ENCODE results near the gene ABHD1.

The ABHD1 gene

GRCh38 chr2:27091746-27092695 lies 31.6 kb upstream of the ABHD1 start (continued):
- no peak for TF ChIP-seq AEBP2 (tag by site-specific recombination; IDR thresholded peaks at IDR 0.05; ENCODE audit: borderline replicate concordance)
- TF ChIP-seq ZBTB1 (tag by site-specific recombination; IDR thresholded peaks at IDR 0.05): no peak
- no peak for TF ChIP-seq ZNF501 (tag by site-specific recombination; IDR thresholded peaks at IDR 0.05)
- TF ChIP-seq, protein P1, sequence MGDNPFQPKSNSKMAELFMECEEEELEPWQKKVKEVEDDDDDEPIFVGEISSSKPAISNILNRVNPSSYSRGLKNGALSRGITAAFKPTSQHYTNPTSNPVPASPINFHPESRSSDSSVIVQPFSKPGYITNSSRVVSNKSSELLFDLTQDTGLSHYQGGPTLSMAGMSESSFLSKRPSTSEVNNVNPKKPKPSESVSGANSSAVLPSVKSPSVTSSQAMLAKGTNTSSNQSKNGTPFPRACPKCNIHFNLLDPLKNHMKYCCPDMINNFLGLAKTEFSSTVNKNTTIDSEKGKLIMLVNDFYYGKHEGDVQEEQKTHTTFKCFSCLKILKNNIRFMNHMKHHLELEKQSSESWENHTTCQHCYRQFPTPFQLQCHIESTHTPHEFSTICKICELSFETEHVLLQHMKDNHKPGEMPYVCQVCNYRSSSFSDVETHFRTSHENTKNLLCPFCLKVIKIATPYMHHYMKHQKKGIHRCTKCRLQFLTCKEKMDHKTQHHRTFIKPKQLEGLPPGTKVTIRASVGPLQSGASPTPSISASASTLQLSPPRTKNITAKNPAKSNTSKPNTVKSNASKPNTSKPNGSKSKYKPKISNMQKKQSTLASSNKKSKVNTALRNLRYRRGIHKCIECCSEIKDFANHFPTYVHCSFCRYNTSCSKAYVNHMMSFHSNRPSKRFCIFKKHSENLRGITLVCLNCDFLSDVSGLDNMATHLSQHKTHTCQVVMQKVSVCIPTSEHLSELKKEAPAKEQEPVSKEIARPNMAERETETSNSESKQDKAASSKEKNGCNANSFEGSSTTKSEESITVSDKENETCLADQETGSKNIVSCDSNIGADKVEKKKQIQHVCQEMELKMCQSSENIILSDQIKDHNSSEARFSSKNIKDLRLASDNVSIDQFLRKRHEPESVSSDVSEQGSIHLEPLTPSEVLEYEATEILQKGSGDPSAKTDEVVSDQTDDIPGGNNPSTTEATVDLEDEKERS (tag by site-specific recombination; IDR thresholded peaks at IDR 0.05): no peak
- TF ChIP-seq ZNF610 (tag by site-specific recombination; IDR thresholded peaks at IDR 0.05; ENCODE audit: borderline replicate concordance): no peak
- TF ChIP-seq ZNF791 (tag by site-specific recombination; IDR thresholded peaks at IDR 0.05): no peak
- no peak for TF ChIP-seq IKZF3 (tag by site-specific recombination; IDR thresholded peaks at IDR 0.05)
- no peak for TF ChIP-seq ZNF768 (tag by site-specific recombination; IDR thresholded peaks at IDR 0.05)
- no peak for TF ChIP-seq KLF10 (tag by site-specific recombination; IDR thresholded peaks at IDR 0.05)
- no peak for TF ChIP-seq ZNF366 (tag by site-specific recombination; conservative IDR thresholded peaks at IDR 0.05)
- TF ChIP-seq, protein P2, sequence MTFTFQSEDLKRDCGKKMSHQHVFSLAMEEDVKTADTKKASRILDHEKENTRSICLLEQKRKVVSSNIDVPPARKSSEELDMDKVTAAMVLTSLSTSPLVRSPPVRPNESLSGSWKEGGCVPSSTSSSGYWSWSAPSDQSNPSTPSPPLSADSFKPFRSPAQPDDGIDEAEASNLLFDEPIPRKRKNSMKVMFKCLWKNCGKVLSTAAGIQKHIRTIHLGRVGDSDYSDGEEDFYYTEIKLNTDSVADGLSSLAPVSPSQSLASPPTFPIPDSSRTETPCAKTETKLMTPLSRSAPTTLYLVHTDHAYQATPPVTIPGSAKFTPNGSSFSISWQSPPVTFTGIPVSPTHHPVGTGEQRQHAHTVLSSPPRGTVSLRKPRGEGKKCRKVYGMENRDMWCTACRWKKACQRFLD (tag by site-specific recombination; IDR thresholded peaks at IDR 0.05): no peak
- no peak for TF ChIP-seq ZNF558 (tag by site-specific recombination; IDR thresholded peaks at IDR 0.05)
- TF ChIP-seq, protein P3, sequence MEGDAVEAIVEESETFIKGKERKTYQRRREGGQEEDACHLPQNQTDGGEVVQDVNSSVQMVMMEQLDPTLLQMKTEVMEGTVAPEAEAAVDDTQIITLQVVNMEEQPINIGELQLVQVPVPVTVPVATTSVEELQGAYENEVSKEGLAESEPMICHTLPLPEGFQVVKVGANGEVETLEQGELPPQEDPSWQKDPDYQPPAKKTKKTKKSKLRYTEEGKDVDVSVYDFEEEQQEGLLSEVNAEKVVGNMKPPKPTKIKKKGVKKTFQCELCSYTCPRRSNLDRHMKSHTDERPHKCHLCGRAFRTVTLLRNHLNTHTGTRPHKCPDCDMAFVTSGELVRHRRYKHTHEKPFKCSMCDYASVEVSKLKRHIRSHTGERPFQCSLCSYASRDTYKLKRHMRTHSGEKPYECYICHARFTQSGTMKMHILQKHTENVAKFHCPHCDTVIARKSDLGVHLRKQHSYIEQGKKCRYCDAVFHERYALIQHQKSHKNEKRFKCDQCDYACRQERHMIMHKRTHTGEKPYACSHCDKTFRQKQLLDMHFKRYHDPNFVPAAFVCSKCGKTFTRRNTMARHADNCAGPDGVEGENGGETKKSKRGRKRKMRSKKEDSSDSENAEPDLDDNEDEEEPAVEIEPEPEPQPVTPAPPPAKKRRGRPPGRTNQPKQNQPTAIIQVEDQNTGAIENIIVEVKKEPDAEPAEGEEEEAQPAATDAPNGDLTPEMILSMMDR (tag by site-specific recombination; IDR thresholded peaks at IDR 0.05): no peak
- no peak for TF ChIP-seq ZNF596 (tag by site-specific recombination; IDR thresholded peaks at IDR 0.05)
- TF ChIP-seq ZNF10 (tag by site-specific recombination; IDR thresholded peaks at IDR 0.05): no peak
- TF ChIP-seq SP2 (tag by site-specific recombination; IDR thresholded peaks at IDR 0.05): no peak
- no peak for TF ChIP-seq ZNF324 (tag by site-specific recombination; IDR thresholded peaks at IDR 0.05)

GRCh38 chr2:27092696-27093429 lies 30.8 kb upstream of the ABHD1 start:
- Histone ChIP-seq H3K27ac (ENCODE audit: extremely low read depth, low read depth, low read length) (no peak overlapping the region), H3K4me1 (ENCODE audit: control insufficient read depth, insufficient read depth, low read length) (no peaks in the 10 kb centered on the region), H3K36me3 (ENCODE audit: control insufficient read depth in 2 of 2, insufficient read depth in 1 of 2, low read length in 2 of 2) (peaks cover 0 to 46% of the 10 kb centered on the region in 2 experiments; a peak in 1 of 3 replicates), H3K9me3 (ENCODE audit: control insufficient read depth, insufficient read depth, low read depth, low read length) (no peaks in the 10 kb centered on the region), H3K4me3 (ENCODE audit: low read depth, low read length) (no peak overlapping the region)
- POLR2A ChIA-PET: interaction anchor here (1.3 kb wide), 1 partner anchor 126 kb away, joined by 5 read pairs; no protein-coding TSS in a partner anchor
- CTCF ChIA-PET: interaction anchor here (0.6 to 1.6 kb wide), 5 partner anchors 8 to 98 kb away, joined by 3 read pairs; no protein-coding TSS in a partner anchor
- no peak for TF ChIP-seq ZNF747 (tag by site-specific recombination; IDR thresholded peaks at IDR 0.05)
- TF ChIP-seq ZNF776 (tag by site-specific recombination; IDR thresholded peaks at IDR 0.05; ENCODE audit: borderline replicate concordance): no peak
- no peak for TF ChIP-seq SP7 (tag by site-specific recombination; IDR thresholded peaks at IDR 0.05)
- TF ChIP-seq ZNF558 (tag by site-specific recombination; IDR thresholded peaks at IDR 0.05): no peak
- TF ChIP-seq ZNF341 (tag by site-specific recombination; IDR thresholded peaks at IDR 0.05; ENCODE audit: low read depth): no peak
- no peak for TF ChIP-seq ZNF169 (tag by site-specific recombination; IDR thresholded peaks at IDR 0.05)
- TF ChIP-seq ZNF501 (tag by site-specific recombination; IDR thresholded peaks at IDR 0.05): no peak
- TF ChIP-seq, protein P4, sequence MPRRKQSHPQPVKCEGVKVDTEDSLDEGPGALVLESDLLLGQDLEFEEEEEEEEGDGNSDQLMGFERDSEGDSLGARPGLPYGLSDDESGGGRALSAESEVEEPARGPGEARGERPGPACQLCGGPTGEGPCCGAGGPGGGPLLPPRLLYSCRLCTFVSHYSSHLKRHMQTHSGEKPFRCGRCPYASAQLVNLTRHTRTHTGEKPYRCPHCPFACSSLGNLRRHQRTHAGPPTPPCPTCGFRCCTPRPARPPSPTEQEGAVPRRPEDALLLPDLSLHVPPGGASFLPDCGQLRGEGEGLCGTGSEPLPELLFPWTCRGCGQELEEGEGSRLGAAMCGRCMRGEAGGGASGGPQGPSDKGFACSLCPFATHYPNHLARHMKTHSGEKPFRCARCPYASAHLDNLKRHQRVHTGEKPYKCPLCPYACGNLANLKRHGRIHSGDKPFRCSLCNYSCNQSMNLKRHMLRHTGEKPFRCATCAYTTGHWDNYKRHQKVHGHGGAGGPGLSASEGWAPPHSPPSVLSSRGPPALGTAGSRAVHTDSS (tag by site-specific recombination; IDR thresholded peaks at IDR 0.05): no peak

Data from HEK293 (cell line).